Measurements from ENCODE around the gene KMT2D. TPM values are rescaled to one million over a fixed set of nuclear protein-coding genes. Genes with fewer than 3 reads are reported as not detected.

Gene KMT2D
- total RNA-seq, 2 donors from 2014 or later: 118 to 123 TPM

DNA sequence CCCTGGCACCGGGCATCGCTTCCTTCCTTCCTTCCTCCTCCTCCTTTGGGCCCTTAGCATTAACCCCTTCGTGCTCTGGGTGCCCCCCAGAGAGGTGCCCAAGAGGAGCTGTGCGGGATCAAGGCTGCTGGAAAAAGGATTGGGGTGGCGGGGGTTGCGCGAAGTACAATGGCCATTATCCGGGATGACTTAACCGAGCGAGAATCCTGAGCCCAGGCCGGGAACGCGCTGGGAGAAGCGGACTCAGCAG, 31.2 kb upstream of the KMT2D start:
- no peak for DNase-seq
- Mint-ChIP-seq H3K9me3 (no peaks in the 10 kb centered on the region), H3K27me3 (ENCODE audit: insufficient read depth) (peaks cover 90% of the 10 kb centered on the region), H3K4me1 (peaks cover 18% of the 10 kb centered on the region), H3K27ac (no peak overlapping the region), H3K4me3 (peak overlapping the region; percentile 25), H3K36me3 (ENCODE audit: low read depth) (peaks cover 14% of the 10 kb centered on the region)
- Histone ChIP-seq H3K4me3 (ENCODE audit: low read length) (peak overlapping the region; percentile 50), H3K9ac (ENCODE audit: extremely low read depth, low read length, poor library complexity, severe bottlenecking) (no peak overlapping the region), H3K27ac (ENCODE audit: low read depth, low read length) (no peak overlapping the region), H3K36me3 (ENCODE audit: control insufficient read depth, insufficient read depth, low read length) (peaks cover 4% of the 10 kb centered on the region), H3K27me3 (ENCODE audit: control insufficient read depth, insufficient read depth, low read length, poor library complexity, severe bottlenecking) (peaks cover 90% of the 10 kb centered on the region), H3K4me1 (ENCODE audit: control insufficient read depth, insufficient read depth, low read length) (peaks cover 9% of the 10 kb centered on the region), H3K9me3 (ENCODE audit: control insufficient read depth, low read length) (no peaks in the 10 kb centered on the region)
- 3% methylated on average over 14 of the region's 14 CpGs; no CpG with 5 or more reads in 1 of the 2 experiments for WGBS, 2 experiments (ENCODE audit: insufficient coverage in 1 of 2, insufficient read length in 1 of 2)
- TF ChIP-seq, protein P1, sequence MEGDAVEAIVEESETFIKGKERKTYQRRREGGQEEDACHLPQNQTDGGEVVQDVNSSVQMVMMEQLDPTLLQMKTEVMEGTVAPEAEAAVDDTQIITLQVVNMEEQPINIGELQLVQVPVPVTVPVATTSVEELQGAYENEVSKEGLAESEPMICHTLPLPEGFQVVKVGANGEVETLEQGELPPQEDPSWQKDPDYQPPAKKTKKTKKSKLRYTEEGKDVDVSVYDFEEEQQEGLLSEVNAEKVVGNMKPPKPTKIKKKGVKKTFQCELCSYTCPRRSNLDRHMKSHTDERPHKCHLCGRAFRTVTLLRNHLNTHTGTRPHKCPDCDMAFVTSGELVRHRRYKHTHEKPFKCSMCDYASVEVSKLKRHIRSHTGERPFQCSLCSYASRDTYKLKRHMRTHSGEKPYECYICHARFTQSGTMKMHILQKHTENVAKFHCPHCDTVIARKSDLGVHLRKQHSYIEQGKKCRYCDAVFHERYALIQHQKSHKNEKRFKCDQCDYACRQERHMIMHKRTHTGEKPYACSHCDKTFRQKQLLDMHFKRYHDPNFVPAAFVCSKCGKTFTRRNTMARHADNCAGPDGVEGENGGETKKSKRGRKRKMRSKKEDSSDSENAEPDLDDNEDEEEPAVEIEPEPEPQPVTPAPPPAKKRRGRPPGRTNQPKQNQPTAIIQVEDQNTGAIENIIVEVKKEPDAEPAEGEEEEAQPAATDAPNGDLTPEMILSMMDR (conservative IDR thresholded peaks at IDR 0.05): no peak

GRCh38 chr12:49091056-49091835, 30.7 kb upstream of the KMT2D start:
- 47 to 65% methylated on average over 23 to 41 of the region's 41 CpGs for WGBS, 2 experiments (ENCODE audit: insufficient coverage in 1 of 2, insufficient read length in 1 of 2)
- DNase-seq: no peak
- H3K4me1 ChIP-seq (ENCODE audit: control insufficient read depth, insufficient read depth, low read length): peaks cover 9% of the 10 kb centered on the region
- no peaks in the 10 kb centered on the region for H3K36me3 ChIP-seq (ENCODE audit: control insufficient read depth, insufficient read depth, low read length)
- H3K27me3 ChIP-seq (ENCODE audit: control insufficient read depth, insufficient read depth, low read length, poor library complexity, severe bottlenecking): peaks cover 95% of the 10 kb centered on the region
- peak overlapping the region; percentile 50 for H3K4me3 ChIP-seq (ENCODE audit: low read length)
- no peak overlapping the region for H3K9ac ChIP-seq (ENCODE audit: extremely low read depth, low read length, poor library complexity, severe bottlenecking)
- Mint-ChIP-seq H3K36me3 (ENCODE audit: low read depth) (peaks cover 10% of the 10 kb centered on the region), H3K27ac (no peak overlapping the region), H3K9me3 (no peaks in the 10 kb centered on the region), H3K4me3 (no peak overlapping the region), H3K27me3 (ENCODE audit: insufficient read depth) (peaks cover 95% of the 10 kb centered on the region), H3K4me1 (peaks cover 18% of the 10 kb centered on the region)
- no peaks in the 10 kb centered on the region for H3K9me3 ChIP-seq (ENCODE audit: control insufficient read depth, low read length)
- no peak overlapping the region for H3K27ac ChIP-seq (ENCODE audit: low read depth, low read length)
- TF ChIP-seq, protein P1 (conservative IDR thresholded peaks at IDR 0.05): no peak

DNA sequence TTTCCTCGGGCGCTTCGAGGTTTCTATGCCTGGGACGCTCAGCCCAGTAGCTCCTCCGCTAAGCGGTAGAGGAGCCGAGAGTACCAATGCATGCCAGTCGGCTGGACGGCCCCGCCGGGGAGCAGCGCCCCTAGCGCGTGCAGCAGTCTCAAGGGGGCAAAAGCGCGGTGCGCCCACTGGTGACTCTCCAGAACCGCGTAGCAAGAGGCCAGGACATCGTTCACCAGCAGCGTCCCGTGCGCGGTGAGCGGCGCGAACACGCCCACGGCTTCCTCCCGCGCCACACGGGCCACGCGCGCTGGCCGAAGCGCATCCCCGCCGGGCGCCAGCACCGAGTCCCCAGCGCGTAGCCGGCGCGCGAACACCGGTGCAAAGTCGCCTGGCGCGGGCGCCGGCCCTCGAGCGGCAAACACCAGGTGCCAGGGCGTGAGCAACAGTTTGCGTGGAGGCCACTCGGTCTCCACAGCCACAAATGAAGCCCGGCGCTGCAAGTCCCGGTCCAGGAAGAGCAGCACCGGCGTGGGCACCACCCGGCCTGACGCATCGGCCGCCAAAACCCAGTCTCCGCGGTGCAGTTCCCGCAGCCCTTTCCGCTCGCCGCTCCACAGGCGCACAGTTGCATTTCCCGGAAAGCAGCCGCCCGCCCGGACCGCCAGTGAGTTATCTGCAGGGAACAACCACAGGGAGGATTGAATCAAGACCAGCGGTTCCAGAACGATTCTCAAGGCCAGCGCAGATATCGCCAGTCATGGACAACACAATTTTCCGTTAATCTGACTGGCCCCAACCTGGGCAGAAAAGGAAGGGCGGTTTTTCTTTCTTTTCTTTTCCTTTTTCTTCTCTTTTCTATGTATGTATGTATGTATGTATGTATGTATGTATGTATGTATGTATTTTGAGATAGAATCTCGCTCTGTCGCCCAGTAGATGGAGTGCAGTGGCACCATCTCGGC, 29.5 kb upstream of the KMT2D start:
- H3K36me3 Mint-ChIP-seq (ENCODE audit: low read depth): peaks cover 2% of the 10 kb centered on the region
- H3K27me3 Mint-ChIP-seq (ENCODE audit: insufficient read depth): peaks cover 95% of the 10 kb centered on the region
- no peak overlapping the region for H3K27ac Mint-ChIP-seq
- peaks cover 18% of the 10 kb centered on the region for H3K4me1 Mint-ChIP-seq
- 8 to 9% methylated on average over 58 to 88 of the region's 88 CpGs for WGBS, 2 experiments (ENCODE audit: insufficient coverage in 1 of 2, insufficient read length in 1 of 2)
- Histone ChIP-seq H3K4me1 (ENCODE audit: control insufficient read depth, insufficient read depth, low read length) (peaks cover 9% of the 10 kb centered on the region), H3K36me3 (ENCODE audit: control insufficient read depth, insufficient read depth, low read length) (no peaks in the 10 kb centered on the region), H3K27me3 (ENCODE audit: control insufficient read depth, insufficient read depth, low read length, poor library complexity, severe bottlenecking) (peaks cover 95% of the 10 kb centered on the region), H3K9me3 (ENCODE audit: control insufficient read depth, low read length) (no peaks in the 10 kb centered on the region), H3K9ac (ENCODE audit: extremely low read depth, low read length, poor library complexity, severe bottlenecking) (no peak overlapping the region), H3K4me3 (ENCODE audit: low read length) (peak overlapping the region; percentile 61), H3K27ac (ENCODE audit: low read depth, low read length) (no peak overlapping the region)
- peak; percentile 80 for DNase-seq
- no peaks in the 10 kb centered on the region for H3K9me3 Mint-ChIP-seq
- TF ChIP-seq, protein P1 (conservative IDR thresholded peaks at IDR 0.05): peak; percentile 63
- peak overlapping the region; percentile 32 for H3K4me3 Mint-ChIP-seq
